ENCODE measurements around the gene FOXP1.

GRCh38 chr3:71587958-71588357 is 4.4 kb upstream of the FOXP1 start:
- no peak for TF ChIP-seq E2F6 (IDR thresholded peaks at IDR 0.05)
- no peak for TF ChIP-seq BACH1 (IDR thresholded peaks at IDR 0.05; ENCODE audit: low read length)
- TF ChIP-seq CTCF (IDR thresholded peaks at IDR 0.05; ENCODE audit: control extremely low read depth in 1 of 3, insufficient read depth in 1 of 3, low read depth in 1 of 3, low read length in 3 of 3), result no peak
- TF ChIP-seq SP2 (IDR thresholded peaks at IDR 0.05; ENCODE audit: low read length), result no peak

Measured in H1 (cell line).